HG03139 (cell line): Measurements from ENCODE around the gene MAPK8.
A peak's percentile ranks its signal among the peaks of the same experiment; 100 is the strongest.
"Not testable (repeated sequence)": the region's sequence is repeated elsewhere in the genome, so short reads cannot be mapped to it uniquely, and the experiment has no call there.

ENCODE experiments used
- ATAC-seq: cut with Tn5 transposase; IDR thresholded peaks from one replicate; pipeline ENCODE4 v1.9.1; 2021; ENCODE audit not compliant: unreplicated experiment

Gene MAPK8

GRCh38 chr10:48306265-48306869, at the start of gene MAPK8:
MAPK8 (plus strand) TSS chr10:48306677; CDS start chr10:48401661, 94,984 bp downstream.
- ATAC-seq, result peak; percentile 82

- ATAC-seq, result no peak
Observed at GRCh38 chr10:48257407-48257961, 49.0 kb upstream of the MAPK8 start.

DNA sequence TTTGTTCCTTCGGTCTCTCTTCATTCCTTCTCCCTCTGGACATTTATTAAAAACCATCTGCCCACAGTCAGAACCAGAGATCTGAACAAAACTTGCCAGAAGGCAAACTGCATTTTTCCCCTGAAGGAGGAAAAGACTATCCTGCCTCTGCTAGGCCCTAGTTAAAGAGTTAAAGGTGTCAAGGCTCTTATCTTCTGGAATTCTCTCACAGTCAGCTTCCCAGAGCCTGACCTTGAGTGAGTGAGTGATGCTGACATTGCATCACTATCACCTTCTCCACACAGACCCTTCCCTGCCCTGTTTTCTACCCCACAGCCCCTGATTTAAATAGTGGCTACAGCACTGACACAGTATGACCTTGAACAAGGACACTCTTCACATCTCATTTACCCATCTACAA, 48.4 kb upstream of the MAPK8 start:
- no peak for ATAC-seq

GRCh38 chr10:48266528-48266927, 39.9 kb upstream of the MAPK8 start:
- ATAC-seq, result no peak

- ATAC-seq, result no peak
Observed at GRCh38 chr10:48271047-48271730, 35.3 kb upstream of the MAPK8 start.

- no peak for ATAC-seq
Observed at GRCh38 chr10:48272682-48273081, 33.8 kb upstream of the MAPK8 start.

DNA sequence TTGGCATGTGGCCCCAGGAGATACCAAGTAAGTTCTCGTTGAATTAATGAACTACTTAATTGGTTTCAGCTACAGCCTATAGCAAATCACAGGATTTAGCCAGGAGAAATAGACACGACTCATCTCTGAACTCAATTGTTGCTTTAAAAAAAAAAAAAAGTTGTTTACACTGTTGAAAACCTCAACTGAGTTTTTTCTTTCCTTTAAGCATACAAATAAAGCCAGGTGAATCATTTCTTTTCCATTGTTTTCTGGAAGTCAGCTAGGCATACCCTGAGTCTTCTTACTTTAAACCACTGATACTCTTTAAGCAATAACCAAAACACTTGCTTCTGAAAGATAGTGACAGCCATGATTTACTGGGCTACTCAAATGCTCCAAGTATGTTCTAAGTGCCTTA, 32.7 kb upstream of the MAPK8 start:
- ATAC-seq, result no peak

DNA sequence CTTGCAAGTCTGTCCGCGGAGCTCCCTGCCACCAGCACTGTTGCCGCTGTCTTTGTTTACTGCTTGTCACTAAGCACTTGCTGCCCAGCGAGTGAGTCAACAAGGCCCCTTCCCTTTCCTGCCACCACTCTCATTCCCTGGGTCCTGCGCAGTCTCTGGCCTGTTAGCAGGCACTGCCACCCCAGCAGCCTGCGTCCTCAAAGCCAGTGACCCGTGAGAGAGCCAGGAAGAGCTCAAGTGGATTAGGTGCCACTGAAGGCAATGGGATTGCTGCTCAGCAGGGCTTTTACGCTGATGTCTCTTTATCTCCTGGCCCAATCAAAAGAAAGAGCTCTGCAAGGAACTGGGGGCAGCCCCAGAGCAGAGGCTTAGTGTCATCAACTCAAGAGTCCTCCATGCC, 31.8 kb upstream of the MAPK8 start, which contains the start of gene FRMPD2:
TSS of gene FRMPD2 (minus strand) at position 61 of the 400 bp plus-strand sequence. CDS start 129 bp downstream, outside the sequence.
- ATAC-seq, result no peak

GRCh38 chr10:48277093-48277492, 29.4 kb upstream of the MAPK8 start:
- ATAC-seq, result no peak

GRCh38 chr10:48279081-48279751, 27.3 kb upstream of the MAPK8 start:
- peak; percentile 62 for ATAC-seq

- not testable (repeated sequence) for ATAC-seq
Observed at GRCh38 chr10:48281697-48282096, 24.8 kb upstream of the MAPK8 start.

GRCh38 chr10:48282829-48283228, 23.6 kb upstream of the MAPK8 start:
- peak; percentile 69 for ATAC-seq

- no peak for ATAC-seq
Observed at GRCh38 chr10:48284002-48284546, 22.4 kb upstream of the MAPK8 start.

- no peak for ATAC-seq
Observed at GRCh38 chr10:48284811-48285210, 21.7 kb upstream of the MAPK8 start.

DNA sequence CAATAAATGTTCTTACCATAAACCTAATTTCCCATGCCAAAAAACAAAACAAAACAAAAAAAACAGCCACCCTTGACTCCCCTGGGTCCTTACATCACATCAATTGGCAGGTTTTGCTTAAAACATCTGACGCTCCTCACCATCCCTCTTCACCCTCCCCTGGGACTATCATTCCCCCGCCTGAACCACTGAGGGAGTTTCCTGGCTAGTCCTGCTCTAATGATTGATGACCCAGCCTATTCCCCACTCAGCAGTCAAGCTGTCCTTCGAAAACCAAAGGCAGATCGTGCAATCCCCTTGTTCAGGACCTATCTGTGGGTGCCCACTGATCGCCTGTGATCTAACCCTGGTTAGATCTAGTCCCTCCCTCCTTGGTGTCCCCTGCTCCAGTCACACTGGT, 20.8 kb upstream of the MAPK8 start:
- peak; percentile 36 for ATAC-seq

GRCh38 chr10:48286356-48286755, 20.1 kb upstream of the MAPK8 start:
- ATAC-seq, result no peak

DNA sequence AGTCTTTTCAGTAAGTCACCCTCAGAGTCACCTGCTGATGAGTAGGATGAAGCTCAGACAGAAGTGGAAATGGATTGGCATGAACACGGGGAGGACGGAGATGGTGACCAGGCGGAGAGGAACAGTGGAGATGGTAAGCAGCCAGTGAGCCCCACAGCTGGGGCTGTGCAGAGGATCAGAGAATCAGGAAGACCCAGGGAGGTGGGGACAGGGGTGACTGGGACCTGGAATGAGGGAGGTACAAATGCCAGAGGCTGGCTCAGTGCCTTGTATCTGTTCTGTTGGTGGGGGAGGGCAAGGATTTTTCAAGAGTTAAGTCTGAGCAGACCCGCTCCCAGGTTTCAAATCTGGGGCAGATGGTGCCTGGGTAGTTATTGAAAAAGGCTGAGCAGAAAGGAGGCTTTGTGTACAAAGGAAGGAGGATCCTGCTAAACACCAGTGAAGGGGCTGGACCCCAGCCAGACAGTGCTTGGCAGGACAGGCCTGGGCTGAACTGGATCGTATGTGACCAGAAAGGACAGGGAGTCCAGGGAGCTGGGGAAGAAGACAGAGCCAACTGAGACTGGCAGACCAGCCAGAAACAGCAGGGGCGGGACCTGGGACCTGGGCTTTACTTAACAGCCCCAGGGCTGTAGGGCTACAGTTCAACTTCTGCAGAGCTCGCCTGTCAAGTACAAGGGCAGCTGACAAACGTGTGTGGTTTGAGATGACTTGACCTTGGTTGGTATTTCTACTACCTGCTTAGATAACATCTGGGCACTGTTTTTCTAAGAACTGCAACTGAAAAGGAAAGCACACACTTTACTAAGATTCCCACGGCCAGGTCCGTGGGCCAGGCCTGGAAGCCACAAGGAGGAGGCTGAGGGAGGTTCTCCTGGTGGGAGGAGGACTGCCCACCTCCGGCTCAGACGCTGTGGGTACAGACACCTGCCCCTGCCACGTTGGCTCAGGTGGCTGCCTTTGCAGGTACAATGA, 18.8 kb upstream of the MAPK8 start:
- ATAC-seq, result no peak

GRCh38 chr10:48288661-48289060, 17.8 kb upstream of the MAPK8 start:
- no peak for ATAC-seq

- ATAC-seq, result no peak
Observed at GRCh38 chr10:48289501-48290238, 16.8 kb upstream of the MAPK8 start.

DNA sequence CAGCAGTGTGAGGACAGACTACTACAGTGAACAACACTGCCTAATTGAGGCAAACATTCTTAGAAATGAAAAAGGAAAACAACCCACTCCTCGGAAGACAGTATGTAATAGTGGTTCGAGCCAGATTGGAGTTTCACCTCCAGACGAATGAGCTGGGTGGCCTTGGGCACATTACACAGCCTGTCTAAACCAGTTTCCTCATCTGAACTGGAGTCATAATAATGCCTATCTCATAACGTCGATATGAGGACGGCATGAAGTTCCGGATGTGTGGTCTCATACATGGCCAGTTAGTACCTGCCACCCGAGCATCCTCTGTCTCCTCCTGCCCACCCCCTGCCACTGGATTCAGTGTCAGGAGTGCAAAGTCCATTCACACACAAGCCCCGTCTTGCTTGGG, 16.2 kb upstream of the MAPK8 start:
- ATAC-seq, result no peak
